GM12873 (cell line): ENCODE results near the gene VAC14.

Experiments
- TF ChIP-seq, protein P1 (sequence below): IDR thresholded peaks from 2 replicates; pipeline ENCODE4 v1.5.1; 2012; ENCODE audit warnings: low read depth, mild to moderate bottlenecking, moderate library complexity, low read length, control low read depth; ENCODE audit not compliant: insufficient read depth; ENCODE audit errors: missing control alignments

The VAC14 gene

GRCh38 chr16:70724146-70725023 is 76.6 kb downstream of the VAC14 start:
- TF ChIP-seq, protein P1, sequence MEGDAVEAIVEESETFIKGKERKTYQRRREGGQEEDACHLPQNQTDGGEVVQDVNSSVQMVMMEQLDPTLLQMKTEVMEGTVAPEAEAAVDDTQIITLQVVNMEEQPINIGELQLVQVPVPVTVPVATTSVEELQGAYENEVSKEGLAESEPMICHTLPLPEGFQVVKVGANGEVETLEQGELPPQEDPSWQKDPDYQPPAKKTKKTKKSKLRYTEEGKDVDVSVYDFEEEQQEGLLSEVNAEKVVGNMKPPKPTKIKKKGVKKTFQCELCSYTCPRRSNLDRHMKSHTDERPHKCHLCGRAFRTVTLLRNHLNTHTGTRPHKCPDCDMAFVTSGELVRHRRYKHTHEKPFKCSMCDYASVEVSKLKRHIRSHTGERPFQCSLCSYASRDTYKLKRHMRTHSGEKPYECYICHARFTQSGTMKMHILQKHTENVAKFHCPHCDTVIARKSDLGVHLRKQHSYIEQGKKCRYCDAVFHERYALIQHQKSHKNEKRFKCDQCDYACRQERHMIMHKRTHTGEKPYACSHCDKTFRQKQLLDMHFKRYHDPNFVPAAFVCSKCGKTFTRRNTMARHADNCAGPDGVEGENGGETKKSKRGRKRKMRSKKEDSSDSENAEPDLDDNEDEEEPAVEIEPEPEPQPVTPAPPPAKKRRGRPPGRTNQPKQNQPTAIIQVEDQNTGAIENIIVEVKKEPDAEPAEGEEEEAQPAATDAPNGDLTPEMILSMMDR = no peak

DNA sequence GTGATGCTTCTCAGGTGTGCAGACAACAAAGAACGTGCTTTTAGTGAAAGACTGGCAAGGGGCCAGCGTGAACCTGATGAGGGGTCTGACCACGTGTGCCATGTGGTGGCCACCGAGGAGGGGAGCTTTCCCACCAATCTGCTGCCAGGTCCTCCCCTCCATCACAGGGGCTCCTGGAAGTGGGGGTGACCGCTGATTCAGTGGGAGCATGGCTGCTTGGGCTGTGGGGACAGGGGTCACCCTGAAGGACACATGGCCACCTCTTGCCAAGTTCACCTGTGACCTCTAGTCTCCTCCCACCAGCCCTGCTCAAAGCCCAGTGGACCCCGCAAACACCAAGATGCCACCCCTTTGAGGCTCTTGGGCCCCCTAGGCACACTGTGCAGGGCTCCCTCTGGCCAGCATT is 77.2 kb downstream of the VAC14 start:
- TF ChIP-seq, protein P1 = no peak

DNA sequence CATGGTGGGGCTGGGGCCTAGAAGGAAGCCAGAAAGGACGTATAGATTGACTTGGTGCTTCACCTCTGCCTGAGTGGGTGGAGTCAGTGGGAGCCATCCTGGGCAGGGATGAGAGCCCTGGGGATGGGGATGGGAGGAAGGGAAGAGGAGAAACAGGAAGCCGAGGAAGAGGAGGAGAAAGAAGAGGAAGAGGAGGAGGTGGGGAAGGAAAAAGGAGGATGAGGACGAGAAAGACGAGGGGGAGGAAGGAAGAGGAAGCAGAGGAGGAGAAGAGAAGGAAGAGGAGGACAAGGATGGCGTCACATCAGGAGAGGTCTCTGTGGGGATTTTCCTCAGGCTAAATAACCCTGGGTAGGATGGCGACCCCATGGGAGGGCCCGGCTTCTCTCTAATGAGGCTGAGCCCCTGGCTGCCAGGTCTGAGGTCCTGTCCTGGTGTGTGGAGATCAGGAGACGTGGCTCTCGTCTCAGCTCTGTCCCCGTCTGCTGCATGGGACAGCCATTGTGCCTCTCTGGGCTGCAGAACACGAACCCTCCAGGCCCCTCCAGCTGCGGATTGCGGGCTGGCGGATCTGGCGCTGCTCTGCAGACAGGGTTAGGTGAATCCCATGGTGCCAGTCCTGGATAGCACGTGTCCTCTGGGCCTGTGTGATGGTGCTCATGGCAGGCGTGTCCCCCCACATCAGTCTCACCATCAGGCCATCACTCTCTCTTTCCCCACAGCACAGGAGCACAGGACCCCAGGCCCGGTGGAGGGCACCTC is 79.6 kb downstream of the VAC14 start:
- TF ChIP-seq, protein P1 = no peak

- TF ChIP-seq, protein P1 = no peak
Observed at GRCh38 chr16:70720425-70721201, 80.3 kb downstream of the VAC14 start.

- TF ChIP-seq, protein P1 = no peak
Observed at GRCh38 chr16:70717065-70717464, 83.9 kb downstream of the VAC14 start.

DNA sequence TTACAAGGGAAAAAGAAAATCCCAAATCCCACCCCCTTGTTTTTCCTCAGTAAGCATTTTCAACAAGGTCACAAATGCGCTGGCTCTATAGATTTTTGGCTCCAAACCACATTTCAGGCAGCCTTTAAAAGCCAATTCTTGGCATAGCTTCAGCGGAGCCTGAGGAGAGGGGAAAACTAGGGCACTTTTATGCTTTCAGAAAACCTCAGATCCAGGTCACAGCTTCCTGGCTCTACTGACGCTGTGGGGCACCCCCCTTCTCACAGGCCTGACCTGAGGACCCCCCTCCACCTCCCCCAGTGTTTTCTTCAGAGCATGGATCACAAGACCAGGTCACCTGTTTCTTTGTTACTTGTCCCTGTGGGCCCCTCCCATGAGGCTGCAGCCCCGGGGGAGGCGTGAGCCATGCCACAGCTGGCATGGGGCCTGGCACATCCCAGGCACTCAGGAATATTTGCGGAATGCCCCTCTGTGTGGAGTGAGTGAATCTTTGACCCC is 85.0 kb downstream of the VAC14 start:
- TF ChIP-seq, protein P1 = no peak
